IMR-90 (cell line): Measurements from ENCODE around the gene CDH9. TPM values are rescaled to one million over a fixed set of nuclear protein-coding genes. Genes with fewer than 3 reads are reported as not detected.

Source experiments
- ATAC-seq: fragments of 200-7000 bp; cut with Tn5 transposase; 2 replicates; pipeline ENCODE4 v1.9.1; 2020; ENCODE audit warnings: low read depth, mild to moderate bottlenecking, moderate library complexity
- BruUV-seq: library from RNA; stranded (reverse); fragments of 400-500 nt; replicated peaks from 2 replicates; lab custom pipeline; 2021; lab: Mats Ljungman, UMichigan
- CTCF ChIA-PET: fragments of 300-600 bp; formaldehyde crosslinking; extraction: SDS; loops from one replicate; lab custom pipeline; 2021; ENCODE audit warnings: antibody characterized with exemption; lab: Yijun Ruan, JAX
- POLR2A ChIA-PET: fragments of 300-600 bp; sonication (Branson Sonifier 250); formaldehyde crosslinking; loops from one replicate; lab custom pipeline; 2022; ENCODE audit warnings: antibody characterized with exemption; ENCODE audit not compliant: unreplicated experiment; lab: Charles Lee
- DNase-seq: peaks from one replicate; pipeline ENCODE4 v3.0.0; 2013
- H2AFZ ChIP-seq: replicated peaks from 2 replicates; pipeline ENCODE3; 2013; ENCODE audit warnings: low read length, mild to moderate bottlenecking; ENCODE audit not compliant: poor library complexity
- H2AK5ac ChIP-seq: 2 replicates; pipeline ENCODE4 v1.6.1; 2013; ENCODE audit warnings: low read depth, low read length, inconsistent platforms
- H2AK9ac ChIP-seq: replicated peaks from 2 replicates; pipeline ENCODE3; 2013; ENCODE audit warnings: mild to moderate bottlenecking, low read depth, low read length, moderate library complexity; ENCODE audit not compliant: poor library complexity
- H2BK120ac ChIP-seq: 2 replicates; pipeline ENCODE4 v1.6.1; 2013; ENCODE audit warnings: low read depth, low read length, inconsistent platforms
- H2BK15ac ChIP-seq: 3 replicates; pipeline ENCODE4 v1.6.1; 2013; ENCODE audit warnings: low read depth, low read length, inconsistent platforms
- H2BK20ac ChIP-seq: 2 replicates; pipeline ENCODE4 v1.6.1; 2013; ENCODE audit warnings: low read depth, mild to moderate bottlenecking, inconsistent platforms, low read length, moderate library complexity
- H2BK5ac ChIP-seq: 2 replicates; pipeline ENCODE4 v1.6.1; 2013; ENCODE audit warnings: mild to moderate bottlenecking, low read depth, low read length, inconsistent platforms; ENCODE audit not compliant: poor library complexity, severe bottlenecking
- H3K14ac ChIP-seq: replicated peaks from 2 replicates; pipeline ENCODE4 v1.6.1; 2013; ENCODE audit warnings: low read depth, low read length, inconsistent platforms
- H3K18ac ChIP-seq: 2 replicates; pipeline ENCODE4 v1.6.1; 2013; ENCODE audit warnings: low read depth, low read length, control low read depth
- H3K23ac ChIP-seq: 2 replicates; pipeline ENCODE4 v1.6.1; 2013; ENCODE audit warnings: low read depth, low read length, inconsistent platforms
- H3K27ac ChIP-seq: 2 replicates; pipeline ENCODE4 v1.5.1; 2013; ENCODE audit warnings: mild to moderate bottlenecking, control low read depth, low read length; ENCODE audit not compliant: insufficient read depth
- H3K27me3 ChIP-seq: 2 replicates; pipeline ENCODE4 v1.6.1; 2013; ENCODE audit warnings: low read length; ENCODE audit not compliant: control insufficient read depth, insufficient read depth
- H3K36me3 ChIP-seq: 2 replicates; pipeline ENCODE4 v1.6.1; 2013; ENCODE audit warnings: low read length, mixed read lengths; ENCODE audit not compliant: control insufficient read depth, insufficient read depth
- H3K4ac ChIP-seq: 2 replicates; pipeline ENCODE4 v1.6.1; 2013; ENCODE audit warnings: low read depth, low read length, inconsistent platforms
- H3K4me1 ChIP-seq: 2 replicates; pipeline ENCODE4 v1.6.1; 2013; ENCODE audit warnings: low read length, mixed read lengths; ENCODE audit not compliant: control insufficient read depth, insufficient read depth
- H3K4me2 ChIP-seq: 2 replicates; pipeline ENCODE4 v1.6.1; 2013; ENCODE audit warnings: low read depth, mild to moderate bottlenecking, control low read depth, low read length, moderate library complexity
- H3K4me3 ChIP-seq: 2 replicates; pipeline ENCODE4 v1.5.1; 2013; ENCODE audit warnings: low read depth, mild to moderate bottlenecking, control low read depth, low read length, moderate library complexity; ENCODE audit not compliant: insufficient read depth
- H3K56ac ChIP-seq: 2 replicates; pipeline ENCODE4 v1.6.1; 2013; ENCODE audit warnings: low read length, inconsistent platforms; ENCODE audit not compliant: insufficient read depth; ENCODE audit errors: extremely low read depth
- H3K79me1 ChIP-seq, 2 experiments: 2 replicates each; pipeline ENCODE4 v1.6.1; 2013; ENCODE audit warnings: low read length in 2 of 2, inconsistent platforms in 1 of 2, low read depth in 1 of 2
- H3K9ac ChIP-seq: 2 replicates; pipeline ENCODE4 v1.6.1; 2013; ENCODE audit warnings: low read depth, low read length, control low read depth
- H3K9me1 ChIP-seq: 2 replicates; pipeline ENCODE4 v1.6.1; 2013; ENCODE audit warnings: low read length, inconsistent platforms; ENCODE audit not compliant: insufficient read depth
- H3K9me3 ChIP-seq: 2 replicates; pipeline ENCODE4 v1.6.1; 2013; ENCODE audit warnings: low read length; ENCODE audit not compliant: control insufficient read depth, insufficient read depth
- H4K20me1 ChIP-seq: 2 replicates; pipeline ENCODE4 v1.6.1; 2013; ENCODE audit warnings: low read length, inconsistent platforms; ENCODE audit not compliant: insufficient read depth
- H4K5ac ChIP-seq: 2 replicates; pipeline ENCODE4 v1.6.1; 2013; ENCODE audit warnings: mild to moderate bottlenecking, low read depth, low read length, control low read depth
- H4K8ac ChIP-seq, 2 experiments: 2 replicates each; pipeline ENCODE4 v1.6.1; 2013; ENCODE audit warnings: low read depth in 2 of 2, low read length in 2 of 2, control low read depth in 1 of 2, inconsistent platforms in 1 of 2
- H4K91ac ChIP-seq: 2 replicates; pipeline ENCODE4 v1.6.1; 2013; ENCODE audit warnings: low read depth, low read length, inconsistent platforms; ENCODE audit not compliant: insufficient read depth
- BHLHE40 ChIP-seq: fragments of 150-350 bp; IDR thresholded peaks from 2 replicates; pipeline ENCODE4 v1.6.1; 2016; ENCODE audit warnings: mild to moderate bottlenecking, low read depth, low read length
- CEBPB ChIP-seq: IDR thresholded peaks from 2 replicates; pipeline ENCODE4 v1.6.1; 2012; ENCODE audit warnings: low read depth, low read length, improper control_type of control experiment
- CHD1 ChIP-seq: IDR thresholded peaks from 2 replicates; pipeline ENCODE4 v1.6.1; 2012; ENCODE audit warnings: low read depth, low read length, improper control_type of control experiment
- CTCF ChIP-seq: conservative IDR thresholded peaks from 2 replicates; pipeline ENCODE4 v1.5.1; 2012; ENCODE audit warnings: mild to moderate bottlenecking, low read depth, low read length, improper control_type of control experiment
- ELK1 ChIP-seq: fragments of 150-350 bp; IDR thresholded peaks from 2 replicates; pipeline ENCODE4 v1.6.1; 2016; ENCODE audit warnings: low read depth, mild to moderate bottlenecking, low read length, moderate library complexity, borderline replicate concordance
- FOS ChIP-seq: fragments of 150-350 bp; IDR thresholded peaks from 2 replicates; pipeline ENCODE4 v1.6.1; 2016; ENCODE audit warnings: low read depth, low read length
- MAFK ChIP-seq: IDR thresholded peaks from 2 replicates; pipeline ENCODE4 v1.6.1; 2012; ENCODE audit warnings: low read depth, low read length, improper control_type of control experiment
- MAZ ChIP-seq: IDR thresholded peaks from 2 replicates; pipeline ENCODE4 v1.6.1; 2012; ENCODE audit warnings: low read depth, mild to moderate bottlenecking, low read length, improper control_type of control experiment, moderate library complexity, borderline replicate concordance
- MXI1 ChIP-seq: IDR thresholded peaks from 2 replicates; pipeline ENCODE4 v1.6.1; 2012; ENCODE audit warnings: low read depth, mild to moderate bottlenecking, low read length, moderate library complexity, borderline replicate concordance
- NFE2L2 ChIP-seq: fragments of 150-350 bp; IDR thresholded peaks from 2 replicates; pipeline ENCODE4 v1.6.1; 2016; ENCODE audit warnings: low read depth, mild to moderate bottlenecking, low read length
- POLR2A ChIP-seq: IDR thresholded peaks from 2 replicates; pipeline ENCODE4 v1.6.1; 2012; ENCODE audit warnings: mild to moderate bottlenecking, low read depth, low read length
- RAD21 ChIP-seq: IDR thresholded peaks from 2 replicates; pipeline ENCODE4 v1.6.1; 2012; ENCODE audit warnings: low read length, improper control_type of control experiment
- RCOR1 ChIP-seq: IDR thresholded peaks from 2 replicates; pipeline ENCODE4 v1.6.1; 2012; ENCODE audit warnings: mild to moderate bottlenecking, low read length, improper control_type of control experiment; ENCODE audit not compliant: insufficient replicate concordance
- RFX5 ChIP-seq: IDR thresholded peaks from 2 replicates; pipeline ENCODE4 v1.8.0; 2012; ENCODE audit warnings: low read depth, mild to moderate bottlenecking, low read length, moderate library complexity
- SMC3 ChIP-seq: fragments of 150-350 bp; IDR thresholded peaks from 2 replicates; pipeline ENCODE4 v1.6.1; 2016; ENCODE audit warnings: low read depth, mild to moderate bottlenecking, antibody characterized with exemption, low read length, moderate library complexity
- USF2 ChIP-seq: fragments of 150-350 bp; IDR thresholded peaks from 2 replicates; pipeline ENCODE4 v1.6.1; 2017; ENCODE audit warnings: mild to moderate bottlenecking, antibody characterized with exemption, low read length, low read depth
- WGBS, 2 experiments: methylation state at CpG; one replicate each; pipeline versions ENCODE4 v1.1.5 to v1.1.7; 2013; ENCODE audit warnings: missing lambda C conversion rate in 2 of 2; ENCODE audit not compliant: insufficient read length in 1 of 2; ENCODE audit errors: extremely low coverage in 2 of 2; 5-methylcytosine and 5-hydroxymethylcytosine counted together
- dilution Hi-C: fragments of 300-500 bp; cut with HindIII; formaldehyde crosslinking; loops from one replicate; pipeline ENCODE4 v1.14.3; 2018; ENCODE audit warnings: low sequenced_read_pairs; ENCODE audit not compliant: unreplicated experiment
- in situ Hi-C: fragments of 300-500 bp; cut with MboI; formaldehyde crosslinking; loops from 3 replicates; pipeline ENCODE4 v1.14.3; 2019; ENCODE audit warnings: low sequenced_read_pairs, inconsistent platforms, mixed read lengths
- intact Hi-C: fragments of 100-400 bp; cut with micrococcal nuclease; formaldehyde crosslinking; loops from 2 replicates; pipeline ENCODE4 v1.10.0; 2022
- polyA plus RNA-seq, 3 experiments: library from polyadenylated mRNA; depleted of rRNA; stranded (reverse); fragments of >200 nt; gene quantifications; 2 replicates each; pipeline ENCODE4 v1.2.3, GENCODE V29; 2012; ENCODE audit warnings: low replicate concordance in 1 of 3
- total RNA-seq: library from RNA; depleted of rRNA; stranded (reverse); fragments of >200 nt; gene quantifications from 2 replicates; pipeline ENCODE4 v1.2.3, GENCODE V29; 2012

Gene CDH9
- total and polyA plus RNA-seq, 2 of the 4 experiments (the other 2 are of a cell fraction) = not detected

- ChIA-PET CTCF (no interaction called here), POLR2A (no interaction called here)
- BruUV-seq = no TSS peak
- H2BK5ac ChIP-seq = no peak overlapping the region
- no peaks in the 10 kb centered on the region for H3K4me1 ChIP-seq
- H3K27me3 ChIP-seq = no peaks in the 10 kb centered on the region
- no peak overlapping the region for H3K9ac ChIP-seq
- no peaks in the 10 kb centered on the region for H3K9me1 ChIP-seq
- no peak overlapping the region for H3K4me3 ChIP-seq
- no peak for DNase-seq
- ATAC-seq = no peak
- no peak overlapping the region for H3K18ac ChIP-seq
- no peak overlapping the region for H2AK9ac ChIP-seq
- H3K9me3 ChIP-seq = peaks cover 2% of the 10 kb centered on the region; the same call in 1 of the 2 replicates
- H3K23ac ChIP-seq = no peak overlapping the region
- H3K4ac ChIP-seq = no peak overlapping the region
- no peaks in the 10 kb centered on the region for H4K20me1 ChIP-seq
- no peak overlapping the region for H3K14ac ChIP-seq
- H4K5ac ChIP-seq = no peak overlapping the region
- no peak overlapping the region for H2AK5ac ChIP-seq
- H4K91ac ChIP-seq = no peak overlapping the region
- WGBS, 2 experiments = no CpG with 5 or more reads among the region's 2 CpGs
- H3K4me2 ChIP-seq = no peak overlapping the region
- H2BK120ac ChIP-seq = no peak overlapping the region
- no peak overlapping the region for H4K8ac ChIP-seq
- no peak overlapping the region for H2AFZ ChIP-seq
- H3K56ac ChIP-seq = no peak overlapping the region
- intact Hi-C loops (no loop called here), dilution Hi-C loops (no loop called here), in situ Hi-C loops (no loop called here)
- H3K36me3 ChIP-seq = no peaks in the 10 kb centered on the region
- H3K79me1 ChIP-seq = no peaks in the 10 kb centered on the region
- H2BK20ac ChIP-seq = no peak overlapping the region
- H2BK15ac ChIP-seq = no peak overlapping the region
- TF ChIP-seq CTCF (no peak), RFX5 (no peak), NFE2L2 (no peak), RCOR1 (no peak), MAZ (no peak), MXI1 (no peak), RAD21 (no peak), CHD1 (no peak), SMC3 (no peak), USF2 (no peak), POLR2A (no peak), MAFK (no peak), BHLHE40 (no peak), FOS (no peak), CEBPB (no peak), ELK1 (no peak)
- no peak overlapping the region for H3K27ac ChIP-seq
These were observed 83.2 kb downstream of the CDH9 start for GRCh38 chr5:26955161-26955560.
